NOMO-1 treated with dmso at 0.1 percent for 144 hours (cell line): ENCODE results near the gene CERS1.

Source experiments
- DNase-seq: peaks from one replicate; lab custom pipeline; 2025; ENCODE audit not compliant: unreplicated experiment; lab: John Stamatoyannopoulos, UW

Gene CERS1

GRCh38 chr19:18859676-18860301 lies 36.2 kb downstream of the CERS1 start:
- no peak for DNase-seq

GRCh38 chr19:18858906-18859646 lies 36.9 kb downstream of the CERS1 start:
- no peak for DNase-seq

GRCh38 chr19:18857223-18857622 lies 38.7 kb downstream of the CERS1 start:
- DNase-seq: no peak

- no peak for DNase-seq
Observed at GRCh38 chr19:18856385-18857126, 39.4 kb downstream of the CERS1 start.

- DNase-seq: no peak
Observed at GRCh38 chr19:18855647-18856384, 40.1 kb downstream of the CERS1 start.

- no peak for DNase-seq
Observed at GRCh38 chr19:18854982-18855381, 41.0 kb downstream of the CERS1 start.

- DNase-seq: no peak
Observed at GRCh38 chr19:18853755-18854427, 42.1 kb downstream of the CERS1 start.

- no peak for DNase-seq
Observed at GRCh38 chr19:18852648-18853047, 43.3 kb downstream of the CERS1 start.

GRCh38 chr19:18851673-18852325 lies 44.2 kb downstream of the CERS1 start:
- DNase-seq: no peak

GRCh38 chr19:18850471-18851375 lies 45.2 kb downstream of the CERS1 start:
- DNase-seq: no peak

- DNase-seq: no peak
Observed at GRCh38 chr19:18849838-18850400, 46.0 kb downstream of the CERS1 start.

- DNase-seq: peak; percentile 53
Observed at GRCh38 chr19:18848878-18849661, 46.9 kb downstream of the CERS1 start.

- no peak for DNase-seq
Observed at GRCh38 chr19:18847549-18848463, 48.2 kb downstream of the CERS1 start.

- peak; percentile 50 for DNase-seq
Observed at GRCh38 chr19:18846862-18847548, 49.0 kb downstream of the CERS1 start.

GRCh38 chr19:18845961-18846360 lies 50.0 kb downstream of the CERS1 start:
- DNase-seq: no peak

GRCh38 chr19:18844806-18845329 lies 51.1 kb downstream of the CERS1 start:
- DNase-seq: no peak
